ENCODE data around the gene PTPRD.

The PTPRD gene

GRCh38 chr9:8384091-8384490 lies 2228.7 kb downstream of the PTPRD start:
- no peak overlapping the region for H3K4me3 ChIP-seq (ENCODE audit: control insufficient read depth, low read depth, low read length)
- TF ChIP-seq CTCF (IDR thresholded peaks at IDR 0.05; ENCODE audit: control insufficient read depth, insufficient read depth, low read depth, low read length, missing control alignments), result no peak
- peak; percentile 16 for DNase-seq (ENCODE audit: low read depth)

- no peak for DNase-seq (ENCODE audit: low read depth)
- no peak for TF ChIP-seq CTCF (IDR thresholded peaks at IDR 0.05; ENCODE audit: control insufficient read depth, insufficient read depth, low read depth, low read length, missing control alignments)
- no peak overlapping the region for H3K4me3 ChIP-seq (ENCODE audit: control insufficient read depth, low read depth, low read length)
Observed at GRCh38 chr9:8382777-8383527, 2229.8 kb downstream of the PTPRD start.

GRCh38 chr9:8382266-8382665 lies 2230.5 kb downstream of the PTPRD start:
- no peak for DNase-seq (ENCODE audit: low read depth)
- no peak overlapping the region for H3K4me3 ChIP-seq (ENCODE audit: control insufficient read depth, low read depth, low read length)
- TF ChIP-seq CTCF (IDR thresholded peaks at IDR 0.05; ENCODE audit: control insufficient read depth, insufficient read depth, low read depth, low read length, missing control alignments), result no peak

- DNase-seq (ENCODE audit: low read depth), result no peak
- TF ChIP-seq CTCF (IDR thresholded peaks at IDR 0.05; ENCODE audit: control insufficient read depth, insufficient read depth, low read depth, low read length, missing control alignments), result no peak
- no peak overlapping the region for H3K4me3 ChIP-seq (ENCODE audit: control insufficient read depth, low read depth, low read length)
Observed at GRCh38 chr9:8381601-8382000, 2231.2 kb downstream of the PTPRD start.

GRCh38 chr9:8374471-8374870 lies 2238.3 kb downstream of the PTPRD start:
- no peak overlapping the region for H3K4me3 ChIP-seq (ENCODE audit: control insufficient read depth, low read depth, low read length)
- no peak for TF ChIP-seq CTCF (IDR thresholded peaks at IDR 0.05; ENCODE audit: control insufficient read depth, insufficient read depth, low read depth, low read length, missing control alignments)
- DNase-seq (ENCODE audit: low read depth), result no peak

GRCh38 chr9:8371686-8372085 lies 2241.1 kb downstream of the PTPRD start:
- no peak overlapping the region for H3K4me3 ChIP-seq (ENCODE audit: control insufficient read depth, low read depth, low read length)
- no peak for TF ChIP-seq CTCF (IDR thresholded peaks at IDR 0.05; ENCODE audit: control insufficient read depth, insufficient read depth, low read depth, low read length, missing control alignments)

More at GRCh38 chr9:8371686-8372085, 2241.1 kb downstream of the PTPRD start:
- no peak for DNase-seq (ENCODE audit: low read depth)
